ENCODE measurements around the gene SLC39A13. TPM values are rescaled to one million over a fixed set of nuclear protein-coding genes. Genes with fewer than 3 reads are reported as not detected.
A peak's percentile ranks its signal among the peaks of the same experiment; 100 is the strongest.

The SLC39A13 gene
- polyA plus RNA-seq, 4 donors: 7.8 to 30.9 (median 18.0) TPM

DNA sequence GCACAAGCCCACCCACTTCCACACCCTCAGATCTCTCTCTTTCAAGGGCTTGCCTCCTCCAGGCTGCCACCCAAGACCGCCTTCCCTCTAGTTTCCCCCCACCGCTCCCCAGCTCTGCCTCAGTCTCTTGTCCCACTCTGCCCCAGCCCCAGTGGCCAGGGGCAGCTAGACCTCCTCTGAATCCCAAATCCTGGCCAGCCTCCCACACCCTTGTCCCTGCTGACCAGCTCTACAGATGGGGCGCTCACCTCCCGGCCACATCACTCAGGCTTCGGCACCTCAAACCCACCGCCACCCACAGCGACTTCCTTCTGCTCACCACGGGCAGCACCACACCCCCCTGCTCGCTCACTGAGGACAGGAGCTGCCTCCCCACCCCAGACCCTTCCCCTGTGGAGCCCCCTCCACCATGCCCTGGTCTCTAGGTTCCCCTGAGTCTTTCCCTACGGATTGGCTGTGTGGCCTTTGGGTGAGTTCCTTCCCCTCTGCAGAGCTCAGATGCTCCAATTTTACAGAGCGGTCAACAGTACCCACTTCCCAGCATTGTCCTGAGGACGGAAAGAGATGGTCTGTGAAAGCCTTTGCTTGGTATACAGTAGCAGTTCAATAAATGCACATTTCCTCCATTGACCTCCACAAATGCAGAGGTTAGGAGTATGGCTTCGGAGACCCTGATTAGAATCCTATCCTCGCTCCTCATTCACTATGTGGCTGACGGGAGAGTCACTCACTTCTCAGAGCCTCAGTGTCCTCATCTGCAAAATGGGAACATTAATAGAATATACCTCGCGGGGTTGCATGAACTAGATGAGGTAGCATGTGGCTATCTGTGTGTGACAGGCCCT lies 18.6 kb upstream of the SLC39A13 start:
- no peak overlapping the region for H3K4me3 ChIP-seq (ENCODE audit: low read depth in 1 of 3, low read length in 3 of 3)
- 83 to 87% (median 85%) methylated on average over 17 of the region's 17 CpGs for WGBS, 3 donors
- no peak overlapping the region for H3K27ac ChIP-seq (ENCODE audit: low read depth in 1 of 3, low read length in 2 of 3)
- H3K36me3 ChIP-seq (ENCODE audit: control insufficient read depth in 3 of 3, insufficient read depth in 2 of 3, low read depth in 1 of 3, low read length in 3 of 3): no peaks in the 10 kb centered on the region
- no peaks in the 10 kb centered on the region for H3K27me3 ChIP-seq (ENCODE audit: control insufficient read depth in 3 of 3, insufficient read depth in 3 of 3, low read length in 3 of 3)
- no peak for DNase-seq
- H3K9me3 ChIP-seq (ENCODE audit: control insufficient read depth in 2 of 2, insufficient read depth in 1 of 2, low read depth in 1 of 2, low read length in 1 of 2): no peaks in the 10 kb centered on the region
- FAIRE-seq: no peak
- peaks cover 0 to 11% (median 0%) of the 10 kb centered on the region in 3 donors for H3K4me1 ChIP-seq (ENCODE audit: control insufficient read depth in 3 of 3, insufficient read depth in 2 of 3, low read depth in 1 of 3, low read length in 2 of 3)

DNA sequence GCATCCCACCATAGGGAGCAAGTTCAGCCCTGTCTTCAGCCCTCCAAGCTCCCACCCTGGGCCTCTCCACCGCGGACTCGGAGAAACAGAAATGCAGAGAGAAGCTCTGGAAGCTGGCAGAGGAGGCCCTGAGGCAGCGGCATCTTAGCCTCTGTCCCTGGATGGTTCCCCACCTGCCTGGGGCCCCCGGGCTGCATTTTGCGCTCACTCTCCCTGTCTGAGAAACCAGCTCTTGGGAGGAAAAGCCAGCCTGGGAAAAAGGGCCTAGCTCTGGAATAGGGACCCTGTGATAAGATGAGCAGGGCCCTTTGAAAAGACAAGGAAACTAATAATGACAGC lies 18.0 kb upstream of the SLC39A13 start:
- 95 to 97% (median 96%) methylated on average over 6 of the region's 6 CpGs for WGBS, 3 donors

DNA sequence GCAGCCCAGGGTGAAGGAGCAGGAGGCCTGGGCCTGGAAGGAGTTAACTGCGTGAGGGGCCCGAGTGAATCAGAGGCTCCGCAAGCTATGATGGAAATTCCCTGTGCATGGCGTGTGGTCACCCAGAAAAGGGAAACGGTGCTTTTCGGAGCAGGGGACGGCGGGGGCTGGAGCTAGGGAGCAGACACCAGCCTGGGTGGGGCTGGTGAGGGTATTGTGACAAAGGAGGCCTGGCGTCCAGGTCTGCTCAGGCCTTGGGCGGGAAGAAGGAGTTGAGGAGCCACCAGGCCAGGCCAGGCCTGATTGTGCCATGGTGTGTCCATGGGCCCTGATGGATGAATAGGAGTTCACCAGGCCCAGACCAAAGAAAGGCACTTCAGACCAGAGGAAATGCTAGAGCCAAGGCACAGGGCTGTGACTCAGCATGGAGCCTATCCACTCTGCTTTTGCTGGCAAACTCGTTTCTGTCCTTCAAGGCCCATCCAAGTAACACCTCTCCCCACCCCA lies 17.3 kb upstream of the SLC39A13 start:
- Histone ChIP-seq H3K4me3 (ENCODE audit: low read depth in 1 of 3, low read length in 3 of 3) (no peak overlapping the region), H3K36me3 (ENCODE audit: control insufficient read depth in 3 of 3, insufficient read depth in 2 of 3, low read depth in 1 of 3, low read length in 3 of 3) (no peaks in the 10 kb centered on the region), H3K27me3 (ENCODE audit: control insufficient read depth in 3 of 3, insufficient read depth in 3 of 3, low read length in 3 of 3) (no peaks in the 10 kb centered on the region), H3K4me1 (ENCODE audit: control insufficient read depth in 3 of 3, insufficient read depth in 2 of 3, low read depth in 1 of 3, low read length in 2 of 3) (peaks cover 0 to 11% (median 0%) of the 10 kb centered on the region in 3 donors), H3K9me3 (ENCODE audit: control insufficient read depth in 2 of 2, insufficient read depth in 1 of 2, low read depth in 1 of 2, low read length in 1 of 2) (no peaks in the 10 kb centered on the region), H3K27ac (ENCODE audit: low read depth in 1 of 3, low read length in 2 of 3) (peak overlapping the region in 1 of 3 donors; percentile 65)
- DNase-seq (no peak), FAIRE-seq (no peak)
- WGBS, 3 donors: 86 to 92% (median 86%) methylated on average over 11 of the region's 11 CpGs

More for the DNA sequence above, 18.0 kb upstream of the SLC39A13 start:
- no peaks in the 10 kb centered on the region for H3K27me3 ChIP-seq (ENCODE audit: control insufficient read depth in 3 of 3, insufficient read depth in 3 of 3, low read length in 3 of 3)
- H3K27ac ChIP-seq (ENCODE audit: low read depth in 1 of 3, low read length in 2 of 3): peak overlapping the region in 1 of 3 donors; percentile 65
- H3K4me1 ChIP-seq (ENCODE audit: control insufficient read depth in 3 of 3, insufficient read depth in 2 of 3, low read depth in 1 of 3, low read length in 2 of 3): peaks cover 0 to 11% (median 0%) of the 10 kb centered on the region in 3 donors
- H3K9me3 ChIP-seq (ENCODE audit: control insufficient read depth in 2 of 2, insufficient read depth in 1 of 2, low read depth in 1 of 2, low read length in 1 of 2): no peaks in the 10 kb centered on the region
- DNase-seq: no peak
- FAIRE-seq: no peak
- no peak overlapping the region for H3K4me3 ChIP-seq (ENCODE audit: low read depth in 1 of 3, low read length in 3 of 3)
- H3K36me3 ChIP-seq (ENCODE audit: control insufficient read depth in 3 of 3, insufficient read depth in 2 of 3, low read depth in 1 of 3, low read length in 3 of 3): no peaks in the 10 kb centered on the region

DNA sequence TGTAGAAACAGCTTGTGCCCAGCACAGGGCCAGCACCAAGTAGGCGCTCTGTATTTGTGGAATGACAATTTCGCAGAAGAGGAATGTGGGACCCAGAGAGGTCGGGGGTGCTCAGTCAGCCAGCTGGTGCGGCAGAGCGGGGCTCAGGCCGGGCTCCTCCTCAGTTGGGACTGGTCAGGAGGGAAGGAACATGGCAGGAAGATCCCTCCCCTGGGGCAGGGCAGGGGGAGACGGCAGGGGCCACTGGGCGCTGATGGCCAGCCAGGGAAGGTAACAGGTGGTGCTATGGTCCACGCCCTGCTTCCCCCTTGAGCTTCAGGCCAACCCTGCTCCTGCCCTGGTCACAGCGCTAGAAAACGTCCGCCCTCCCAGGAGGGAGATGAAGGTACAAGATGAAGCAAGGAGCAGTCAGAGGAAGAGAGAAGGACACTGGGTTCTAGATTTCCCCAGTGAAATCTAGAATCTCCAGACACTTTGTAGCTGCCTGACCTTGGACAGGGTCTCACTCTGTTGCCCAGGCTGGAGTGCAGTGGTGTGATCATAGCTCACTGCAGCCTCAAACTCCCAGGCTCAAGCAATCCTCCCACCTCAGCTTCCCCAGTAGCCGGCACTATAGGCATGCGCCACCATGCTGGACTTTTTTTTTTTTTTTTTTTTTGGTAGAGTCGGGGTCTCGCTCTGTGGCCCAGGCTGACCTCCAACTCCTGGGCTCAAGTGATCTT lies 16.5 kb upstream of the SLC39A13 start:
- Histone ChIP-seq H3K4me3 (ENCODE audit: low read depth in 1 of 3, low read length in 3 of 3) (no peak overlapping the region), H3K9me3 (ENCODE audit: control insufficient read depth in 2 of 2, insufficient read depth in 1 of 2, low read depth in 1 of 2, low read length in 1 of 2) (no peaks in the 10 kb centered on the region), H3K36me3 (ENCODE audit: control insufficient read depth in 3 of 3, insufficient read depth in 2 of 3, low read depth in 1 of 3, low read length in 3 of 3) (no peaks in the 10 kb centered on the region), H3K4me1 (ENCODE audit: control insufficient read depth in 3 of 3, insufficient read depth in 2 of 3, low read depth in 1 of 3, low read length in 2 of 3) (peaks cover 0 to 11% (median 0%) of the 10 kb centered on the region in 3 donors), H3K27me3 (ENCODE audit: control insufficient read depth in 3 of 3, insufficient read depth in 3 of 3, low read length in 3 of 3) (no peaks in the 10 kb centered on the region), H3K27ac (ENCODE audit: low read depth in 1 of 3, low read length in 2 of 3) (peak overlapping the region in 1 of 3 donors; percentile 71)
- WGBS, 3 donors: 85 to 90% (median 89%) methylated on average over 15 to 16 of the region's 16 CpGs
- FAIRE-seq (no peak), DNase-seq (no peak)

DNA sequence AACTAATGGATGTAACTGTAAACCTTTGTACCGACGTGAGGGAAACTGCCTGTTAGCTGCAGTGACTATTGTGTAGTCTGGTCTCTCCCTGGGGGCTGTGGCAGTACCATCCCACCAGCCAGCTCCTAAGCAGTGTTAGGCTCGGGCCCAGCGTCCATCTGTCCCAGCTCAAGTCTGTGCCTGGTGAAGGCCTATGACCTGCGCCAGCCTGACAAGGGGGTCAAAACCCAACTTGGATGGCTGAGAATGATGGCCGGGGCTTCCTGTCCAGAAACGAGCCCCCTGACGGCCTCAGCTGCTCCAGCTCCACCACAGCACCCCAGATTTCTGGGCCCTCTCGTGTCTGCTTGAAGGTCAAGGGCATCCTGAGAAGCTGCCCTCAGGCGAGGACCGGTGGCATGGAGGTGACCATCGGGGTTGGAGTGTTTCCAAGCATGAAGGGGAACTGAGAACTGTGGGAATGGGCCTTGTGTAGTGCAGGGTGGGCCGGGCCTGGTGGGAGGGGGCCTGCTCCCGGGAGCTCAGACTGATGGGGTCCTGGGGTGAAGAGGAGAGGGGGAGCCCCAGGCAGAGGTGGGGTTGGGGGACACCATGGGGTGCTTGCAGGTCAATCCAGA lies 15.7 kb upstream of the SLC39A13 start:
- FAIRE-seq (no peak), DNase-seq (no peak)
- no peaks in the 10 kb centered on the region for H3K36me3 ChIP-seq (ENCODE audit: control insufficient read depth in 3 of 3, insufficient read depth in 2 of 3, low read depth in 1 of 3, low read length in 3 of 3)
- WGBS, 3 donors: 80 to 90% (median 83%) methylated on average over 14 of the region's 14 CpGs
- H3K27ac ChIP-seq (ENCODE audit: low read depth in 1 of 3, low read length in 2 of 3): peak overlapping the region in 2 of 3 donors; percentile 12 to 71
- H3K27me3 ChIP-seq (ENCODE audit: control insufficient read depth in 3 of 3, insufficient read depth in 3 of 3, low read length in 3 of 3): no peaks in the 10 kb centered on the region
- no peaks in the 10 kb centered on the region for H3K9me3 ChIP-seq (ENCODE audit: control insufficient read depth in 2 of 2, insufficient read depth in 1 of 2, low read depth in 1 of 2, low read length in 1 of 2)
- no peak overlapping the region for H3K4me3 ChIP-seq (ENCODE audit: low read depth in 1 of 3, low read length in 3 of 3)
- peaks cover 0 to 11% (median 0%) of the 10 kb centered on the region in 3 donors for H3K4me1 ChIP-seq (ENCODE audit: control insufficient read depth in 3 of 3, insufficient read depth in 2 of 3, low read depth in 1 of 3, low read length in 2 of 3)

DNA sequence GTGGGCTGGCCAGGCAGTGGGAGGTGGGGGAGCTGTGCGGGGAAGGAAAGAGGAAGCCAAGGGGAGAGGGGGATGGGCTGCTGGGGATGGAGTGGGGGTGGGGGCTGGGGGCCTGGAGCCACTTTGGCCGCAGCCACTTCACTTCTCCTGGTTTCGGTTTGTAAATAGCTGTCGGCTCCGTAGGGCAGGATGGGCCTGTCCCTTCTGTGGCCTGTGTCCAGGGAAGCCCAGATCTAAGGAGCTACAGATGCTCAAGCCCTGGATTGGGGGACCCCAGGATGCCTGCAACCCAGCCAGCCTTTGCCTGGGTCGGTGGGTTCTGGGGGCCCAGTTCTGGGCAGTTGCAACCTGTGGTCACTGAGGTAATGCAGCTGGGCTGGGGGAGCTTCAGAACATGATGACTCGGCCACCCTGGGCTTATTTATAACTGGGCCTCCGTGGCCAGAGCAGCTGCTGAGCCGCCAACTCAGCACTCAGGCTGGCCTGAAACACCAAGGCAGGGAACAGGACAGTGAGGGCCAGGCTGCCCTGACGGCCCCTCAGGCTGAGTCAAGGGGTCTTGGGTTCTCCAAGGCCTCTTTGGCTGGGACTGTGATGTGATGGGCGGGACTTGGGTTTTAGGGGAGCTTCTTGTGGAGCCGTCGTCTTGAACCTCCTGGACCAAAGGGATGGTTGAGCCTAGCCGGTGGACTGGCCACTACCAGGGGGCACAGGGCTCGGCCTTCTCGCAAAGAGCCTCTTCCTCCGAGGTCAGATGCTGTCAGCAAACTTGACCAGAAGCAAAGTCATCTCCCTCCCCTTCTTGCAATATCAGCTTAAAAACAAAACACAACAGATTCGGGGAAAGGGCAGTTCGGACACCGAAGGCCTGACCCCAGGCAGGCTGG lies 15.0 kb upstream of the SLC39A13 start:
- WGBS, 3 donors: 63 to 85% (median 83%) methylated on average over 19 to 20 of the region's 20 CpGs
- Histone ChIP-seq H3K36me3 (ENCODE audit: control insufficient read depth in 3 of 3, insufficient read depth in 2 of 3, low read depth in 1 of 3, low read length in 3 of 3) (no peaks in the 10 kb centered on the region), H3K4me3 (ENCODE audit: low read depth in 1 of 3, low read length in 3 of 3) (no peak overlapping the region), H3K27me3 (ENCODE audit: control insufficient read depth in 3 of 3, insufficient read depth in 3 of 3, low read length in 3 of 3) (no peaks in the 10 kb centered on the region), H3K27ac (ENCODE audit: low read depth in 1 of 3, low read length in 2 of 3) (peak overlapping the region; percentile 13 to 78 (median 13)), H3K4me1 (ENCODE audit: control insufficient read depth in 3 of 3, insufficient read depth in 2 of 3, low read depth in 1 of 3, low read length in 2 of 3) (peaks cover 0 to 5% (median 0%) of the 10 kb centered on the region in 3 donors), H3K9me3 (ENCODE audit: control insufficient read depth in 2 of 2, insufficient read depth in 1 of 2, low read depth in 1 of 2, low read length in 1 of 2) (no peaks in the 10 kb centered on the region)
- DNase-seq (no peak), FAIRE-seq (no peak)

DNA sequence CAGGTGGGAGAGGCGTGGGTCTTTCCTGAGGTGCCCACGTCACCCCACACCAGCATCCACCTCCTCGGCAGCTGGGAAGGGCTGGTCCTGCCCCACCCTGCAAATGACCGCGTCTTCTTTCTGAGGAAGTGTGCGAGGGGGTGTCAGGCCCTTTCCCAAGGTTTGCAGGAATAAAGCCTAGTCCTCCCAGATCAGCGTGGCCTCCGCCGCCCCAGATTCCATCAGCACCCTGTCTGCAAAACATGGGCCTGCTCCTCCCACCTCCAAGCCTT lies 14.4 kb upstream of the SLC39A13 start:
- WGBS, 3 donors: 80 to 85% (median 83%) methylated on average over 9 of the region's 9 CpGs
- H3K4me3 ChIP-seq (ENCODE audit: low read depth in 1 of 3, low read length in 3 of 3): no peak overlapping the region
- no peak for FAIRE-seq

More for the DNA sequence above, 14.4 kb upstream of the SLC39A13 start:
- Histone ChIP-seq H3K36me3 (ENCODE audit: control insufficient read depth in 3 of 3, insufficient read depth in 2 of 3, low read depth in 1 of 3, low read length in 3 of 3) (no peaks in the 10 kb centered on the region), H3K27me3 (ENCODE audit: control insufficient read depth in 3 of 3, insufficient read depth in 3 of 3, low read length in 3 of 3) (no peaks in the 10 kb centered on the region), H3K4me1 (ENCODE audit: control insufficient read depth in 3 of 3, insufficient read depth in 2 of 3, low read depth in 1 of 3, low read length in 2 of 3) (peaks cover 0 to 3% (median 0%) of the 10 kb centered on the region in 3 donors), H3K27ac (ENCODE audit: low read depth in 1 of 3, low read length in 2 of 3) (peak overlapping the region in 2 of 3 donors; percentile 13 to 78), H3K9me3 (ENCODE audit: control insufficient read depth in 2 of 2, insufficient read depth in 1 of 2, low read depth in 1 of 2, low read length in 1 of 2) (no peaks in the 10 kb centered on the region)
- no peak for DNase-seq

All from small intestine (tissue), 7 donors.